NCI-H748 treated with DMSO at 0.1 percent for 48 hours (cell line): ENCODE data around the gene SLC22A8.
"Not testable (repeated sequence)": the region's sequence is repeated elsewhere in the genome, so short reads cannot be mapped to it uniquely, and the experiment has no call there.

ENCODE experiments used
- DNase-seq: peaks from one replicate; lab custom pipeline; 2025; lab: John Stamatoyannopoulos, UW

SLC22A8 gene

GRCh38 chr11:62988276-62988675 lies 27.4 kb downstream of the SLC22A8 start:
- no peak for DNase-seq

- no peak for DNase-seq
Observed at GRCh38 chr11:62985041-62985750, 30.4 kb downstream of the SLC22A8 start.

- DNase-seq = no peak
Observed at GRCh38 chr11:62984451-62984991, 31.1 kb downstream of the SLC22A8 start, which contains the start of gene SLC22A6. TSS of gene SLC22A6 (minus strand) at chr11:62984967. CDS start at chr11:62984690, 277 bp downstream.

GRCh38 chr11:62983536-62984199 lies 32.0 kb downstream of the SLC22A8 start:
- DNase-seq = no peak

- DNase-seq = no peak
Observed at GRCh38 chr11:62981743-62982142, 33.9 kb downstream of the SLC22A8 start.

- DNase-seq = no peak
Observed at GRCh38 chr11:62980133-62980760, 35.4 kb downstream of the SLC22A8 start.

- no peak for DNase-seq
Observed at GRCh38 chr11:62976109-62976508, 39.5 kb downstream of the SLC22A8 start.

- peak; percentile 3 for DNase-seq
Observed at GRCh38 chr11:62974848-62975522, 40.7 kb downstream of the SLC22A8 start.

- DNase-seq = no peak
Observed at GRCh38 chr11:62965574-62965973, 50.1 kb downstream of the SLC22A8 start.

- DNase-seq = no peak
Observed at GRCh38 chr11:62962391-62962790, 53.2 kb downstream of the SLC22A8 start.

GRCh38 chr11:62961017-62961570 lies 54.5 kb downstream of the SLC22A8 start:
- DNase-seq = no peak

- DNase-seq = no peak
Observed at GRCh38 chr11:62959422-62959980, 56.1 kb downstream of the SLC22A8 start.

- DNase-seq = no peak
Observed at GRCh38 chr11:62958547-62959421, 56.9 kb downstream of the SLC22A8 start.

GRCh38 chr11:62957147-62957546 lies 58.5 kb downstream of the SLC22A8 start:
- no peak for DNase-seq

GRCh38 chr11:62954478-62954877 lies 61.2 kb downstream of the SLC22A8 start:
- DNase-seq = no peak

GRCh38 chr11:62953811-62954210 lies 61.8 kb downstream of the SLC22A8 start:
- DNase-seq = no peak

GRCh38 chr11:62948765-62949320 lies 66.8 kb downstream of the SLC22A8 start:
- DNase-seq = no peak

- DNase-seq = not testable (repeated sequence)
Observed at GRCh38 chr11:62945538-62945937, 70.1 kb downstream of the SLC22A8 start.
